ENCODE measurements around the gene TSPAN14.

TSPAN14 gene

GRCh38 chr10:80524190-80524909 lies 70.2 kb downstream of the TSPAN14 start:
- H3K4me2 ChIP-seq (ENCODE audit: low read length) = no peak overlapping the region
- no peak overlapping the region for H4K8ac ChIP-seq (ENCODE audit: low read depth, low read length)
- H2BK12ac ChIP-seq (ENCODE audit: low read length) = no peak overlapping the region
- H3K9me3 ChIP-seq (ENCODE audit: insufficient read depth, low read depth, low read length) = peaks cover 2% of the 10 kb centered on the region
- no peak overlapping the region for H3K23ac ChIP-seq (ENCODE audit: low read length)
- H3K4me3 ChIP-seq (ENCODE audit: low read depth, low read length) = no peak overlapping the region
- H3K27ac ChIP-seq (ENCODE audit: low read depth, low read length) = no peak overlapping the region
- no peak overlapping the region for H3K18ac ChIP-seq (ENCODE audit: low read length)
- H4K12ac ChIP-seq (ENCODE audit: low read depth, low read length) = peak overlapping the region; percentile 40
- no peaks in the 10 kb centered on the region for H3K79me1 ChIP-seq (ENCODE audit: low read length)
- no peak for DNase-seq
- H3K4ac ChIP-seq (ENCODE audit: low read depth, low read length) = no peak overlapping the region
- H2BK5ac ChIP-seq (ENCODE audit: low read depth, low read length, poor library complexity) = no peak overlapping the region
- no peak overlapping the region for H2BK120ac ChIP-seq (ENCODE audit: insufficient read depth, low read length, poor library complexity)
- no peaks in the 10 kb centered on the region for H3K27me3 ChIP-seq (ENCODE audit: insufficient read depth, low read length)
- no peak overlapping the region for H2AK5ac ChIP-seq (ENCODE audit: low read length)
- no peak overlapping the region for H3K9ac ChIP-seq (ENCODE audit: low read length)
- H3K4me1 ChIP-seq (ENCODE audit: control insufficient read depth in 1 of 2, insufficient read depth in 2 of 2, low read length in 2 of 2) = peaks cover 0 to 9% of the 10 kb centered on the region in 2 experiments
- H3K14ac ChIP-seq (ENCODE audit: low read length) = no peak overlapping the region
- no peaks in the 10 kb centered on the region for H3K79me2 ChIP-seq (ENCODE audit: control insufficient read depth, insufficient read depth, low read length, poor library complexity)
- H4K91ac ChIP-seq (ENCODE audit: low read depth, low read length) = no peak overlapping the region
- no CpG with 5 or more reads among the region's 12 CpGs for WGBS (ENCODE audit: extremely low coverage, insufficient coverage, insufficient read length)
- H3K36me3 ChIP-seq (ENCODE audit: control insufficient read depth in 1 of 2, insufficient read depth in 2 of 2, low read length in 2 of 2) = peaks cover 17 to 22% of the 10 kb centered on the region in 2 experiments
- no peak overlapping the region for H2AFZ ChIP-seq (ENCODE audit: insufficient read depth, low read length, poor library complexity)

GRCh38 chr10:80526218-80526617 lies 72.1 kb downstream of the TSPAN14 start:
- no peak overlapping the region for H2BK12ac ChIP-seq (ENCODE audit: low read length)
- no peak overlapping the region for H4K8ac ChIP-seq (ENCODE audit: low read depth, low read length)
- H3K9me3 ChIP-seq (ENCODE audit: insufficient read depth, low read depth, low read length) = peaks cover 2% of the 10 kb centered on the region
- no peak overlapping the region for H2BK5ac ChIP-seq (ENCODE audit: low read depth, low read length, poor library complexity)
- H2BK120ac ChIP-seq (ENCODE audit: insufficient read depth, low read length, poor library complexity) = no peak overlapping the region
- H2AK5ac ChIP-seq (ENCODE audit: low read length) = no peak overlapping the region
- no peaks in the 10 kb centered on the region for H3K79me2 ChIP-seq (ENCODE audit: control insufficient read depth, insufficient read depth, low read length, poor library complexity)
- no peaks in the 10 kb centered on the region for H3K27me3 ChIP-seq (ENCODE audit: insufficient read depth, low read length)
- H3K9ac ChIP-seq (ENCODE audit: low read length) = no peak overlapping the region
- H3K79me1 ChIP-seq (ENCODE audit: low read length) = no peaks in the 10 kb centered on the region
- H3K4ac ChIP-seq (ENCODE audit: low read depth, low read length) = no peak overlapping the region
- H3K4me2 ChIP-seq (ENCODE audit: low read length) = no peak overlapping the region
- H3K18ac ChIP-seq (ENCODE audit: low read length) = no peak overlapping the region
- H3K36me3 ChIP-seq (ENCODE audit: control insufficient read depth in 1 of 2, insufficient read depth in 2 of 2, low read length in 2 of 2) = peaks cover 2 to 6% of the 10 kb centered on the region in 2 experiments
- H3K14ac ChIP-seq (ENCODE audit: low read length) = no peak overlapping the region
- H4K91ac ChIP-seq (ENCODE audit: low read depth, low read length) = no peak overlapping the region
- H3K27ac ChIP-seq (ENCODE audit: low read depth, low read length) = no peak overlapping the region
- H2AFZ ChIP-seq (ENCODE audit: insufficient read depth, low read length, poor library complexity) = no peak overlapping the region
- DNase-seq = no peak
- no peak overlapping the region for H4K12ac ChIP-seq (ENCODE audit: low read depth, low read length)
- no CpG with 5 or more reads among the region's 2 CpGs for WGBS (ENCODE audit: extremely low coverage, insufficient coverage, insufficient read length)
- no peak overlapping the region for H3K4me3 ChIP-seq (ENCODE audit: low read depth, low read length)
- H3K23ac ChIP-seq (ENCODE audit: low read length) = no peak overlapping the region
- peaks cover 0 to 9% of the 10 kb centered on the region in 2 experiments for H3K4me1 ChIP-seq (ENCODE audit: control insufficient read depth in 1 of 2, insufficient read depth in 2 of 2, low read length in 2 of 2)

GRCh38 chr10:80526742-80527141 lies 72.6 kb downstream of the TSPAN14 start:
- H3K18ac ChIP-seq (ENCODE audit: low read length) = no peak overlapping the region
- no peak overlapping the region for H3K23ac ChIP-seq (ENCODE audit: low read length)
- H2BK120ac ChIP-seq (ENCODE audit: insufficient read depth, low read length, poor library complexity) = no peak overlapping the region
- DNase-seq = no peak
- H3K27ac ChIP-seq (ENCODE audit: low read depth, low read length) = no peak overlapping the region
- no peak overlapping the region for H3K4ac ChIP-seq (ENCODE audit: low read depth, low read length)
- no peak overlapping the region for H3K4me3 ChIP-seq (ENCODE audit: low read depth, low read length)
- H3K79me2 ChIP-seq (ENCODE audit: control insufficient read depth, insufficient read depth, low read length, poor library complexity) = no peaks in the 10 kb centered on the region
- H2AFZ ChIP-seq (ENCODE audit: insufficient read depth, low read length, poor library complexity) = no peak overlapping the region
- no peak overlapping the region for H2BK12ac ChIP-seq (ENCODE audit: low read length)
- H3K27me3 ChIP-seq (ENCODE audit: insufficient read depth, low read length) = no peaks in the 10 kb centered on the region
- H4K91ac ChIP-seq (ENCODE audit: low read depth, low read length) = no peak overlapping the region
- peaks cover 0 to 9% of the 10 kb centered on the region in 2 experiments for H3K4me1 ChIP-seq (ENCODE audit: control insufficient read depth in 1 of 2, insufficient read depth in 2 of 2, low read length in 2 of 2)
- no peak overlapping the region for H3K4me2 ChIP-seq (ENCODE audit: low read length)
- H3K36me3 ChIP-seq (ENCODE audit: control insufficient read depth in 1 of 2, insufficient read depth in 2 of 2, low read length in 2 of 2) = peaks cover 0 to 2% of the 10 kb centered on the region in 2 experiments
- no peak overlapping the region for H3K14ac ChIP-seq (ENCODE audit: low read length)
- no peaks in the 10 kb centered on the region for H3K79me1 ChIP-seq (ENCODE audit: low read length)
- peaks cover 2% of the 10 kb centered on the region for H3K9me3 ChIP-seq (ENCODE audit: insufficient read depth, low read depth, low read length)
- H2AK5ac ChIP-seq (ENCODE audit: low read length) = no peak overlapping the region
- WGBS (ENCODE audit: extremely low coverage, insufficient coverage, insufficient read length) = no CpG with 5 or more reads among the region's 6 CpGs
- no peak overlapping the region for H3K9ac ChIP-seq (ENCODE audit: low read length)
- H4K8ac ChIP-seq (ENCODE audit: low read depth, low read length) = no peak overlapping the region
- no peak overlapping the region for H4K12ac ChIP-seq (ENCODE audit: low read depth, low read length)
- no peak overlapping the region for H2BK5ac ChIP-seq (ENCODE audit: low read depth, low read length, poor library complexity)

GRCh38 chr10:80528185-80528700 lies 74.1 kb downstream of the TSPAN14 start:
- Histone ChIP-seq H3K4me2 (ENCODE audit: low read length) (no peak overlapping the region), H3K27ac (ENCODE audit: low read depth, low read length) (no peak overlapping the region), H3K9me3 (ENCODE audit: insufficient read depth, low read depth, low read length) (peaks cover 4% of the 10 kb centered on the region), H2AK5ac (ENCODE audit: low read length) (no peak overlapping the region), H3K14ac (ENCODE audit: low read length) (no peak overlapping the region), H2BK5ac (ENCODE audit: low read depth, low read length, poor library complexity) (no peak overlapping the region), H2AFZ (ENCODE audit: insufficient read depth, low read length, poor library complexity) (no peak overlapping the region), H4K8ac (ENCODE audit: low read depth, low read length) (no peak overlapping the region), H3K79me1 (ENCODE audit: low read length) (no peaks in the 10 kb centered on the region), H4K91ac (ENCODE audit: low read depth, low read length) (no peak overlapping the region), H3K27me3 (ENCODE audit: insufficient read depth, low read length) (no peaks in the 10 kb centered on the region), H3K4ac (ENCODE audit: low read depth, low read length) (no peak overlapping the region), H3K9ac (ENCODE audit: low read length) (no peak overlapping the region), H3K18ac (ENCODE audit: low read length) (no peak overlapping the region), H3K4me3 (ENCODE audit: low read depth, low read length) (no peak overlapping the region), H3K23ac (ENCODE audit: low read length) (no peak overlapping the region), H4K12ac (ENCODE audit: low read depth, low read length) (no peak overlapping the region), H2BK12ac (ENCODE audit: low read length) (no peak overlapping the region), H2BK120ac (ENCODE audit: insufficient read depth, low read length, poor library complexity) (no peak overlapping the region), H3K79me2 (ENCODE audit: control insufficient read depth, insufficient read depth, low read length, poor library complexity) (no peaks in the 10 kb centered on the region), H3K4me1 (ENCODE audit: control insufficient read depth in 1 of 2, insufficient read depth in 2 of 2, low read length in 2 of 2) (peaks cover 0 to 9% of the 10 kb centered on the region in 2 experiments), H3K36me3 (ENCODE audit: control insufficient read depth in 1 of 2, insufficient read depth in 2 of 2, low read length in 2 of 2) (no peaks in the 10 kb centered on the region)
- DNase-seq = peak in 1 of 2 donors; percentile 27
- no CpG with 5 or more reads among the region's 2 CpGs for WGBS (ENCODE audit: extremely low coverage, insufficient coverage, insufficient read length)
